Testis (tissue), 2 donors: ENCODE data around the gene KMT5C.

Experiments
- POLR2A ChIP-seq: fragments of 450-650 bp; IDR thresholded peaks from one replicate; pipeline ENCODE4 v1.6.1; 2017; ENCODE audit warnings: antibody characterized with exemption, mild to moderate bottlenecking, moderate library complexity
- TF ChIP-seq, protein P1 (sequence below), 3 experiments: fragments of 450-650 bp in 2 of 3; fragments of 200-600 bp in 1 of 3; sonication (generic) in 1 of 3; IDR thresholded peaks; one replicate each; pipeline ENCODE4 v1.5.1; 2016 to 2019; ENCODE audit warnings: antibody characterized with exemption in 3 of 3, mild to moderate bottlenecking in 2 of 3, moderate library complexity in 1 of 3

DNA sequence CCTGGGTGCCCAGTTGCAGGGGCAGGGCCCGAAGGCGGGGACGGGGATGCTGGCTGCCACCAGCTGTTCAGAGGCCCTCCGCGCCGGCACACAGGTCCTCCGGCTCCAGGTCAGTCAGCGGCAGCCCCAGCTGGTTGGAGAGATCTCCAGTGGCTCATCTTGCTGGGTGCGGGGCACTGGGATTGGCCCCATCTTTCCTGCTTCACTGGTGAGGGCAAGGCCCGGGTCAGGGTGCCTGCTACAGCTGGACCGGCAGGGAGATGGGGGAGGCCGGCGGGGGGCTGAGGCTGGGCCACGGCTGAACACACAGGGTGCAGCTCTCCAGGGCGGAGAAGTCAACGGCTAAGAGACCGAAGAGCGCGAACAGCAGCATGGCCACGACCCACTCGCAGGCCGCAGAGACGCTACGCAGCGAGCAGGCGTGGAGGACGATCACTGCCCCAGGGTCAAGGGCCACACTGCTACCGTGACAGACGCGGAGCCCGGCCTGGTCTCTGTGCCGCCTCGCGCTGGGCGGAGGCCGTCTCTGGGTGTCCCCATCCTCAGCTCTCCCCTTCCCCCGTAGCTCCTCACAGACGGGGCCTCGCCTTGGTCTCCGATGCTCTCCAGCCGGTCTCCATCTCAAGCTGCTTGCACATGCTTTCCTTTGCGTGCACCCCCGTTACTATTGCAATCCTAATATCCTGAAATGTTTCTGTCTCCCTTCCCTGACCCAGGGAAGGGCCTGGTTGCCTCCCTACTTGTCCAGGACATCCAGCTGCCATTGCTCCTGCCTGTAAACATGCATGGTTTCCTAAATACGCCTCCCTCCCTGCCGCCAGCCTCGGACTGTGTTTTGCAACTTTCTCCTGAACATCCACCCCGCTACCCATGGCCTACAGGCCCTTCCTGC lies 26.8 kb upstream of the KMT5C start:
- TF ChIP-seq, protein P1, sequence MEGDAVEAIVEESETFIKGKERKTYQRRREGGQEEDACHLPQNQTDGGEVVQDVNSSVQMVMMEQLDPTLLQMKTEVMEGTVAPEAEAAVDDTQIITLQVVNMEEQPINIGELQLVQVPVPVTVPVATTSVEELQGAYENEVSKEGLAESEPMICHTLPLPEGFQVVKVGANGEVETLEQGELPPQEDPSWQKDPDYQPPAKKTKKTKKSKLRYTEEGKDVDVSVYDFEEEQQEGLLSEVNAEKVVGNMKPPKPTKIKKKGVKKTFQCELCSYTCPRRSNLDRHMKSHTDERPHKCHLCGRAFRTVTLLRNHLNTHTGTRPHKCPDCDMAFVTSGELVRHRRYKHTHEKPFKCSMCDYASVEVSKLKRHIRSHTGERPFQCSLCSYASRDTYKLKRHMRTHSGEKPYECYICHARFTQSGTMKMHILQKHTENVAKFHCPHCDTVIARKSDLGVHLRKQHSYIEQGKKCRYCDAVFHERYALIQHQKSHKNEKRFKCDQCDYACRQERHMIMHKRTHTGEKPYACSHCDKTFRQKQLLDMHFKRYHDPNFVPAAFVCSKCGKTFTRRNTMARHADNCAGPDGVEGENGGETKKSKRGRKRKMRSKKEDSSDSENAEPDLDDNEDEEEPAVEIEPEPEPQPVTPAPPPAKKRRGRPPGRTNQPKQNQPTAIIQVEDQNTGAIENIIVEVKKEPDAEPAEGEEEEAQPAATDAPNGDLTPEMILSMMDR (IDR thresholded peaks at IDR 0.05): no peak
- TF ChIP-seq POLR2A: no peak
